ENCODE results near the gene HSH2D. TPM values are rescaled to one million over a fixed set of nuclear protein-coding genes. Genes with fewer than 3 reads are reported as not detected.
"Not testable (repeated sequence)": the region's sequence is repeated elsewhere in the genome, so short reads cannot be mapped to it uniquely, and the experiment has no call there.

HSH2D gene
- total RNA-seq, 4 donors from 2014 or later: 1.0 to 5.8 (median 1.6) TPM

- DNase-seq (ENCODE audit: low spot score) (no peak), ATAC-seq (ENCODE audit: low FRiP score) (no peak)
- no peak for TF ChIP-seq CTCF (IDR thresholded peaks at IDR 0.05)
These were observed 29.8 kb upstream of the HSH2D start for GRCh38 chr19:16113727-16114126.

- TF ChIP-seq CTCF (IDR thresholded peaks at IDR 0.05): no peak
- ATAC-seq (ENCODE audit: low FRiP score): no peak
- DNase-seq (ENCODE audit: low spot score): no peak
These were observed 28.0 kb upstream of the HSH2D start for GRCh38 chr19:16115301-16116039.

- DNase-seq (ENCODE audit: low spot score) (no peak), ATAC-seq (ENCODE audit: low FRiP score) (no peak)
- no peak for TF ChIP-seq CTCF (IDR thresholded peaks at IDR 0.05)
These were observed 27.4 kb upstream of the HSH2D start for GRCh38 chr19:16116067-16116466.

- TF ChIP-seq CTCF (IDR thresholded peaks at IDR 0.05): no peak
- ATAC-seq (ENCODE audit: low FRiP score): no peak
- DNase-seq (ENCODE audit: low spot score): no peak
These were observed 25.9 kb upstream of the HSH2D start for GRCh38 chr19:16117594-16118033.

- no peak for TF ChIP-seq CTCF (IDR thresholded peaks at IDR 0.05)
- no peak for DNase-seq (ENCODE audit: low spot score)
- ATAC-seq (ENCODE audit: low FRiP score): no peak
These were observed 24.9 kb upstream of the HSH2D start for GRCh38 chr19:16118489-16119033.

- DNase-seq (ENCODE audit: low spot score); ATAC-seq (ENCODE audit: low FRiP score): not testable (repeated sequence)
These were observed 24.2 kb upstream of the HSH2D start for GRCh38 chr19:16119075-16119857.

GRCh38 chr19:16121141-16121540 lies 22.3 kb upstream of the HSH2D start:
- TF ChIP-seq CTCF (IDR thresholded peaks at IDR 0.05): no peak
- ATAC-seq (ENCODE audit: low FRiP score) (no peak), DNase-seq (ENCODE audit: low spot score) (no peak)

Measured in omental fat pad (tissue), 4 donors.